ENCODE data around the gene SLC6A4. TPM values are rescaled to one million over a fixed set of nuclear protein-coding genes. Genes with fewer than 3 reads are reported as not detected.

The SLC6A4 gene
- total and polyA plus RNA-seq, 2 of the 8 experiments (the other 6 are each of a cell fraction or from before 2014, with no cell fraction given) = 0.09 to 0.33 TPM

- H3K9ac ChIP-seq (replicated peaks in 1 of 4; ENCODE audit: extremely low read depth in 1 of 4, low read depth in 3 of 4, low read length in 3 of 4) = no peak overlapping the region
- no peaks in the 10 kb centered on the region for H3K23me2 ChIP-seq (ENCODE audit: low read depth, low read length)
- DNase-seq (ENCODE audit: low read depth in 1 of 2, low spot score in 2 of 2) (no peak), FAIRE-seq (no peak)
- no peak overlapping the region for H2BK20ac ChIP-seq (ENCODE audit: low read length)
- peaks cover 0 to 7% (median 1%) of the 10 kb centered on the region in 4 experiments; a peak in 2 of 8 replicates for H3K36me3 ChIP-seq (ENCODE audit: control insufficient read depth in 2 of 4, insufficient read depth in 4 of 4, low read length in 3 of 4)
- no peak overlapping the region for H2AK5ac ChIP-seq (ENCODE audit: low read depth, low read length)
- H4K8ac ChIP-seq (ENCODE audit: extremely low read depth, insufficient read depth, low read length) = no peak overlapping the region
- H4K20me1 ChIP-seq (replicated peaks in 1 of 2; ENCODE audit: control insufficient read depth in 1 of 2, insufficient read depth in 2 of 2, low read length in 2 of 2) = no peaks in the 10 kb centered on the region
- no peak overlapping the region for H3K23ac ChIP-seq (ENCODE audit: insufficient read length)
- no peak overlapping the region for H3K4me2 ChIP-seq (ENCODE audit: insufficient read depth in 1 of 2, low read depth in 2 of 2, low read length in 2 of 2)
- H3K4me1 ChIP-seq (replicated peaks in 1 of 4; ENCODE audit: control insufficient read depth in 3 of 4, insufficient read depth in 4 of 4, low read length in 3 of 4) = no peaks in the 10 kb centered on the region
- H4K5ac ChIP-seq (ENCODE audit: insufficient read length, low read depth, low read length) = no peak overlapping the region
- no peaks in the 10 kb centered on the region for H3K79me1 ChIP-seq (ENCODE audit: low read depth, low read length)
- H3K4ac ChIP-seq (replicated peaks; ENCODE audit: insufficient read length, low read depth, low read length) = no peak overlapping the region
- CTCF ChIA-PET (ENCODE audit: partially characterized antibody) = interaction anchor here (0.7 to 2.0 kb wide), 2 partner anchors 39 to 660 kb away, joined by 3 to 8 read pairs; partner anchors contain the start of gene CRLF3
- no peak overlapping the region for H2BK5ac ChIP-seq (ENCODE audit: low read depth, low read length)
- no peak overlapping the region for H3K14ac ChIP-seq (ENCODE audit: insufficient read length)
- H3K9me3 ChIP-seq (ENCODE audit: insufficient read depth in 2 of 2, low read depth in 1 of 2, low read length in 1 of 2) = no peaks in the 10 kb centered on the region
- no peak overlapping the region for H3K27ac ChIP-seq (ENCODE audit: low read depth, low read length)
- no peak overlapping the region for H3K56ac ChIP-seq (replicated peaks; ENCODE audit: insufficient read length, low read depth, low read length)
- WGBS, 2 experiments (ENCODE audit: extremely low coverage in 1 of 2, insufficient coverage in 1 of 2, insufficient read length in 1 of 2, insufficient replicate concordance in 2 of 2, low coverage in 1 of 2, low lambda C conversion rate in 2 of 2, missing lambda C conversion rate in 1 of 2) = 95% methylated on average over 4 of the region's 4 CpGs; no CpG with 5 or more reads in 1 of the 2 experiments
- no peak overlapping the region for H3K4me3 ChIP-seq (ENCODE audit: extremely low read depth in 1 of 4, insufficient read depth in 2 of 4, low read depth in 3 of 4, low read length in 4 of 4)
- H3K18ac ChIP-seq (ENCODE audit: extremely low read depth, low read length) = no peak overlapping the region
- no peak overlapping the region for H2BK120ac ChIP-seq (replicated peaks; ENCODE audit: low read depth, low read length)
- H2AFZ ChIP-seq (ENCODE audit: low read length) = no peak overlapping the region
- POLR2A ChIA-PET (ENCODE audit: partially characterized antibody) = interaction anchor here (0.9 kb wide), 1 partner anchor 13 kb away, joined by 6 read pairs; no protein-coding TSS in a partner anchor
- H4K91ac ChIP-seq (replicated peaks; ENCODE audit: insufficient read length, low read length) = no peak overlapping the region
- no peak overlapping the region for H2BK12ac ChIP-seq (ENCODE audit: low read depth, low read length)
- H2BK15ac ChIP-seq (ENCODE audit: low read length) = no peak overlapping the region
- H3K79me2 ChIP-seq (ENCODE audit: control insufficient read depth in 1 of 2, insufficient read depth in 2 of 2, low read length in 2 of 2) = peaks cover 0 to 24% of the 10 kb centered on the region in 2 experiments; a peak in 2 of 4 replicates
- H3K27me3 ChIP-seq (replicated peaks in 1 of 4; ENCODE audit: control insufficient read depth in 3 of 4, extremely low read depth in 1 of 4, insufficient read depth in 3 of 4, low read length in 3 of 4) = no peaks in the 10 kb centered on the region
- TF ChIP-seq CBX8 (IDR thresholded peaks at IDR 0.05; ENCODE audit: borderline replicate concordance, low read depth, low read length) (no peak), SUZ12 (IDR thresholded peaks at IDR 0.05; ENCODE audit: low read length) (no peak), KDM1A (IDR thresholded peaks at IDR 0.05; ENCODE audit: borderline replicate concordance, low read length) (no peak), CREB1 (IDR thresholded peaks at IDR 0.05) (no peak), JUN (IDR thresholded peaks at IDR 0.05; ENCODE audit: low read depth, low read length) (no peak), SP1 (IDR thresholded peaks at IDR 0.05; ENCODE audit: low read depth, low read length) (no peak), SRF (IDR thresholded peaks at IDR 0.05; ENCODE audit: low read depth, low read length) (no peak), RBBP5 (IDR thresholded peaks at IDR 0.05; ENCODE audit: borderline replicate concordance, low read depth, low read length) (no peak), GABPA (IDR thresholded peaks at IDR 0.05; ENCODE audit: borderline replicate concordance, insufficient read depth, low read length) (no peak), HDAC6 (IDR thresholded peaks at IDR 0.05; ENCODE audit: low read depth, low read length) (no peak), GTF2F1 (IDR thresholded peaks at IDR 0.05; ENCODE audit: borderline replicate concordance, low read depth, low read length) (no peak), EP300 (IDR thresholded peaks at IDR 0.05; ENCODE audit: borderline replicate concordance in 1 of 2, low read depth in 2 of 2, low read length in 2 of 2) (no peak), TAF1 (IDR thresholded peaks at IDR 0.05; ENCODE audit: low read depth, low read length) (no peak)
Observed at GRCh38 chr17:30164531-30164930, 71.0 kb downstream of the SLC6A4 start.

Measured in H1 (cell line).